ENCODE results near the gene FN3K.
A peak's percentile ranks its signal among the peaks of the same experiment; 100 is the strongest.

Gene FN3K

GRCh38 chr17:82734987-82735866 is at the start of gene FN3K:
Gene FN3K, plus strand, starts transcription at chr17:82735615. Its CDS starts 22 bp downstream, at chr17:82735637.
- H3K27me3 ChIP-seq (ENCODE audit: control insufficient read depth in 5 of 5, insufficient read depth in 4 of 5, low read length in 5 of 5) = no peaks in the 10 kb centered on the region
- H3K4me3 ChIP-seq (ENCODE audit: low read depth in 1 of 5, low read length in 5 of 5) = peak within 1 kb of the TSS; percentile 72 to 91 (median 75)

GRCh38 chr17:82686366-82687324 is 48.8 kb upstream of the FN3K start:
- Histone ChIP-seq H3K4me1 (ENCODE audit: control insufficient read depth in 5 of 5, insufficient read depth in 5 of 5, low read length in 5 of 5) (no peaks in the 10 kb centered on the region), H3K9ac (ENCODE audit: low read length in 5 of 5) (no peak overlapping the region), H3K9me3 (ENCODE audit: control insufficient read depth in 5 of 5, low read length in 5 of 5) (peaks cover 0 to 3% (median 0%) of the 10 kb centered on the region in 5 donors), H3K27ac (ENCODE audit: low read depth, low read length) (no peak overlapping the region), H3K4me3 (ENCODE audit: low read depth in 1 of 5, low read length in 5 of 5) (no peak overlapping the region), H3K27me3 (ENCODE audit: control insufficient read depth in 5 of 5, insufficient read depth in 4 of 5, low read length in 5 of 5) (no peaks in the 10 kb centered on the region), H3K36me3 (ENCODE audit: control insufficient read depth in 5 of 5, insufficient read depth in 5 of 5, low read length in 5 of 5) (peaks cover 0 to 14% (median 8%) of the 10 kb centered on the region in 5 donors)

More at GRCh38 chr17:82734987-82735866, at the start of gene FN3K:
- Histone ChIP-seq H3K9ac (ENCODE audit: low read length in 5 of 5) (peak within 1 kb of the TSS in 4 of 5 donors; percentile 66 to 77 (median 69)), H3K27ac (ENCODE audit: low read depth, low read length) (no peak within 1 kb of the TSS), H3K36me3 (ENCODE audit: control insufficient read depth in 5 of 5, insufficient read depth in 5 of 5, low read length in 5 of 5) (peaks cover 0 to 10% (median 8%) of the 10 kb centered on the region in 5 donors), H3K9me3 (ENCODE audit: control insufficient read depth in 5 of 5, low read length in 5 of 5) (peaks cover 0 to 6% (median 2%) of the 10 kb centered on the region in 5 donors), H3K4me1 (ENCODE audit: control insufficient read depth in 5 of 5, insufficient read depth in 5 of 5, low read length in 5 of 5) (peaks cover 0 to 30% (median 17%) of the 10 kb centered on the region in 5 donors)

GRCh38 chr17:82687375-82687861 is 48.0 kb upstream of the FN3K start:
- Histone ChIP-seq H3K9me3 (ENCODE audit: control insufficient read depth in 5 of 5, low read length in 5 of 5) (no peaks in the 10 kb centered on the region), H3K9ac (ENCODE audit: low read length in 5 of 5) (no peak overlapping the region)

GRCh38 chr17:82687871-82688270 is 47.5 kb upstream of the FN3K start:
- Histone ChIP-seq H3K36me3 (ENCODE audit: control insufficient read depth in 5 of 5, insufficient read depth in 5 of 5, low read length in 5 of 5) (peaks cover 0 to 16% (median 9%) of the 10 kb centered on the region in 5 donors), H3K9ac (ENCODE audit: low read length in 5 of 5) (no peak overlapping the region), H3K27me3 (ENCODE audit: control insufficient read depth in 5 of 5, insufficient read depth in 4 of 5, low read length in 5 of 5) (no peaks in the 10 kb centered on the region), H3K4me1 (ENCODE audit: control insufficient read depth in 5 of 5, insufficient read depth in 5 of 5, low read length in 5 of 5) (no peaks in the 10 kb centered on the region), H3K4me3 (ENCODE audit: low read depth in 1 of 5, low read length in 5 of 5) (no peak overlapping the region), H3K27ac (ENCODE audit: low read depth, low read length) (no peak overlapping the region), H3K9me3 (ENCODE audit: control insufficient read depth in 5 of 5, low read length in 5 of 5) (no peaks in the 10 kb centered on the region)

More at GRCh38 chr17:82687375-82687861, 48.0 kb upstream of the FN3K start:
- Histone ChIP-seq H3K27ac (ENCODE audit: low read depth, low read length) (no peak overlapping the region), H3K27me3 (ENCODE audit: control insufficient read depth in 5 of 5, insufficient read depth in 4 of 5, low read length in 5 of 5) (no peaks in the 10 kb centered on the region), H3K36me3 (ENCODE audit: control insufficient read depth in 5 of 5, insufficient read depth in 5 of 5, low read length in 5 of 5) (peaks cover 0 to 16% (median 9%) of the 10 kb centered on the region in 5 donors), H3K4me1 (ENCODE audit: control insufficient read depth in 5 of 5, insufficient read depth in 5 of 5, low read length in 5 of 5) (no peaks in the 10 kb centered on the region), H3K4me3 (ENCODE audit: low read depth in 1 of 5, low read length in 5 of 5) (no peak overlapping the region)

GRCh38 chr17:82689077-82689476 is 46.3 kb upstream of the FN3K start:
- H3K9ac ChIP-seq (ENCODE audit: low read length in 5 of 5) = no peak overlapping the region
- H3K27ac ChIP-seq (ENCODE audit: low read depth, low read length) = no peak overlapping the region
- H3K4me1 ChIP-seq (ENCODE audit: control insufficient read depth in 5 of 5, insufficient read depth in 5 of 5, low read length in 5 of 5) = no peaks in the 10 kb centered on the region
- H3K27me3 ChIP-seq (ENCODE audit: control insufficient read depth in 5 of 5, insufficient read depth in 4 of 5, low read length in 5 of 5) = no peaks in the 10 kb centered on the region
- H3K36me3 ChIP-seq (ENCODE audit: control insufficient read depth in 5 of 5, insufficient read depth in 5 of 5, low read length in 5 of 5) = peaks cover 0 to 16% (median 9%) of the 10 kb centered on the region in 5 donors
- H3K4me3 ChIP-seq (ENCODE audit: low read depth in 1 of 5, low read length in 5 of 5) = no peak overlapping the region
- peaks cover 0 to under 1% (median 0%) of the 10 kb centered on the region in 5 donors for H3K9me3 ChIP-seq (ENCODE audit: control insufficient read depth in 5 of 5, low read length in 5 of 5)

- Histone ChIP-seq H3K27me3 (ENCODE audit: control insufficient read depth in 5 of 5, insufficient read depth in 4 of 5, low read length in 5 of 5) (no peaks in the 10 kb centered on the region), H3K27ac (ENCODE audit: low read depth, low read length) (no peak overlapping the region), H3K4me1 (ENCODE audit: control insufficient read depth in 5 of 5, insufficient read depth in 5 of 5, low read length in 5 of 5) (no peaks in the 10 kb centered on the region), H3K9ac (ENCODE audit: low read length in 5 of 5) (no peak overlapping the region), H3K36me3 (ENCODE audit: control insufficient read depth in 5 of 5, insufficient read depth in 5 of 5, low read length in 5 of 5) (peaks cover 0 to 16% (median 9%) of the 10 kb centered on the region in 5 donors), H3K4me3 (ENCODE audit: low read depth in 1 of 5, low read length in 5 of 5) (no peak overlapping the region), H3K9me3 (ENCODE audit: control insufficient read depth in 5 of 5, low read length in 5 of 5) (peaks cover 0 to 8% (median 4%) of the 10 kb centered on the region in 5 donors)
Observed at GRCh38 chr17:82690786-82691489, 44.5 kb upstream of the FN3K start.

- H3K27ac ChIP-seq (ENCODE audit: low read depth, low read length) = no peak overlapping the region
- peaks cover 0 to 16% (median 9%) of the 10 kb centered on the region in 5 donors for H3K36me3 ChIP-seq (ENCODE audit: control insufficient read depth in 5 of 5, insufficient read depth in 5 of 5, low read length in 5 of 5)
- no peaks in the 10 kb centered on the region for H3K27me3 ChIP-seq (ENCODE audit: control insufficient read depth in 5 of 5, insufficient read depth in 4 of 5, low read length in 5 of 5)
- peaks cover 0 to 8% (median 4%) of the 10 kb centered on the region in 5 donors for H3K9me3 ChIP-seq (ENCODE audit: control insufficient read depth in 5 of 5, low read length in 5 of 5)
- no peak overlapping the region for H3K9ac ChIP-seq (ENCODE audit: low read length in 5 of 5)
- H3K4me1 ChIP-seq (ENCODE audit: control insufficient read depth in 5 of 5, insufficient read depth in 5 of 5, low read length in 5 of 5) = peaks cover 0 to under 1% (median 0%) of the 10 kb centered on the region in 5 donors
- no peak overlapping the region for H3K4me3 ChIP-seq (ENCODE audit: low read depth in 1 of 5, low read length in 5 of 5)
Observed at GRCh38 chr17:82691714-82692113, 43.7 kb upstream of the FN3K start.

GRCh38 chr17:82692268-82692667 is 43.1 kb upstream of the FN3K start:
- H3K27me3 ChIP-seq (ENCODE audit: control insufficient read depth in 5 of 5, insufficient read depth in 4 of 5, low read length in 5 of 5) = no peaks in the 10 kb centered on the region
- H3K4me1 ChIP-seq (ENCODE audit: control insufficient read depth in 5 of 5, insufficient read depth in 5 of 5, low read length in 5 of 5) = peaks cover 1 to 6% (median 5%) of the 10 kb centered on the region in 5 donors
- no peak overlapping the region for H3K4me3 ChIP-seq (ENCODE audit: low read depth in 1 of 5, low read length in 5 of 5)
- H3K9me3 ChIP-seq (ENCODE audit: control insufficient read depth in 5 of 5, low read length in 5 of 5) = peaks cover 0 to 8% (median 4%) of the 10 kb centered on the region in 5 donors
- H3K36me3 ChIP-seq (ENCODE audit: control insufficient read depth in 5 of 5, insufficient read depth in 5 of 5, low read length in 5 of 5) = peaks cover 0 to 16% (median 9%) of the 10 kb centered on the region in 5 donors
- H3K9ac ChIP-seq (ENCODE audit: low read length in 5 of 5) = peak overlapping the region in 1 of 5 donors; percentile 44
- no peak overlapping the region for H3K27ac ChIP-seq (ENCODE audit: low read depth, low read length)
